ENCODE data around the gene VAMP8.

Gene VAMP8

DNA sequence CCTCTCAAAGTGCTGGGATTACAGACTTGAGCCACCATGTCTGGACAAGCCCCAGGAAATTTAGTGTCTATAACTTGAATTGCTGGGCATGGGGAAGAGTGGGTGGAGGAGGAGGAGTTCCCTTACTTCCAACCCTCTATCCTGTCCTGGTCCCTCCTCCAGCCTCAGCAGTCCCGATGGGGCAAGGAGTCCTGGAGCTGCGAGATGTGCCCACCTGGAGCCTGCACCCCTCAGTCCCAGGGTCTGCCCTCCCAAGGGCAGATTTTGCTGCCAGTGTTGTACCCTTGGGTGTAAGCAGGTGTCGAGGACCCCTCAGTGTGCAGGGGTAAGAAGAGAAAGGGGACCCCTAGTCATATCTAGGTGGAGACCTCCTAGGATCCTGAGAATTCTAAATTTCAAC lies 2.8 kb downstream of the VAMP8 start:
- no peak for DNase-seq (ENCODE audit: low read depth)
- H3K4me3 ChIP-seq (ENCODE audit: low read depth, low read length): no peak overlapping the region
- TF ChIP-seq, protein P1, sequence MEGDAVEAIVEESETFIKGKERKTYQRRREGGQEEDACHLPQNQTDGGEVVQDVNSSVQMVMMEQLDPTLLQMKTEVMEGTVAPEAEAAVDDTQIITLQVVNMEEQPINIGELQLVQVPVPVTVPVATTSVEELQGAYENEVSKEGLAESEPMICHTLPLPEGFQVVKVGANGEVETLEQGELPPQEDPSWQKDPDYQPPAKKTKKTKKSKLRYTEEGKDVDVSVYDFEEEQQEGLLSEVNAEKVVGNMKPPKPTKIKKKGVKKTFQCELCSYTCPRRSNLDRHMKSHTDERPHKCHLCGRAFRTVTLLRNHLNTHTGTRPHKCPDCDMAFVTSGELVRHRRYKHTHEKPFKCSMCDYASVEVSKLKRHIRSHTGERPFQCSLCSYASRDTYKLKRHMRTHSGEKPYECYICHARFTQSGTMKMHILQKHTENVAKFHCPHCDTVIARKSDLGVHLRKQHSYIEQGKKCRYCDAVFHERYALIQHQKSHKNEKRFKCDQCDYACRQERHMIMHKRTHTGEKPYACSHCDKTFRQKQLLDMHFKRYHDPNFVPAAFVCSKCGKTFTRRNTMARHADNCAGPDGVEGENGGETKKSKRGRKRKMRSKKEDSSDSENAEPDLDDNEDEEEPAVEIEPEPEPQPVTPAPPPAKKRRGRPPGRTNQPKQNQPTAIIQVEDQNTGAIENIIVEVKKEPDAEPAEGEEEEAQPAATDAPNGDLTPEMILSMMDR (IDR thresholded peaks at IDR 0.05; ENCODE audit: low read depth, low read length, missing control alignments): no peak

GRCh38 chr2:85582492-85582891 lies 5.1 kb downstream of the VAMP8 start:
- DNase-seq (ENCODE audit: low read depth): no peak
- H3K4me3 ChIP-seq (ENCODE audit: low read depth, low read length): no peak overlapping the region
- TF ChIP-seq, protein P1 (IDR thresholded peaks at IDR 0.05; ENCODE audit: low read depth, low read length, missing control alignments): no peak

- TF ChIP-seq, protein P1 (IDR thresholded peaks at IDR 0.05; ENCODE audit: low read depth, low read length, missing control alignments): no peak
- peak overlapping the region; percentile 68 for H3K4me3 ChIP-seq (ENCODE audit: low read depth, low read length)
- DNase-seq (ENCODE audit: low read depth): no peak
Measured at GRCh38 chr2:85583667-85584353, 6.4 kb downstream of the VAMP8 start.

DNA sequence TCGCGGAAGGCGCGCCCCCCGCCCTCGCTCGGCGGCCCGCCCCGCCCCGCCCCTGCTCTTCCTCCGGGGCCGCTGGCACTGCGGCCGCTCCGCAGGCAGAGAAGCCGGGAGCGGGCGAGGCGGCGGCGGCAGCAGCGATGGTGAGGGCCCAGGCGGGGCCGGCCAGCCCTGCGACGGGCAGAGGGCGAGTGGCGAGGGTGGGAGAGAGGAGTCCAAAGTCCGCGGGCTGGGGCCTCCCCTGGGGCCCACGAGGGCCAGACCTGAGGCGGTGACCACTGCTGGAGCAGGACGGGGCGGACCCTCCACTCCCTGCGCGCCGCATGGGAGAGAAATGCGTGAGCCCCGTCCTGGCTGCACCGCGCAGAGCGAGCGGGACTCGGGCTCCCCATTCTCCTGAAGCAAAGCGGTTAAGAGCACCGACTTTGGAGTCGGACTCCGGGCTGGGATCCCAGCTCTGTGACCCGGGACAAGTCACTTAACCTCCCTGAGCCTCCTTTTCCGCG lies 7.0 kb downstream of the VAMP8 start, which contains the start of gene VAMP5:
Gene VAMP5 (plus strand): TSS at position 78 of the 503 bp plus-strand sequence. CDS start 60 bp downstream, at position 138.
- H3K4me3 ChIP-seq (ENCODE audit: low read depth, low read length): peak within 1 kb of the TSS; percentile 68
- TF ChIP-seq, protein P1 (IDR thresholded peaks at IDR 0.05; ENCODE audit: low read depth, low read length, missing control alignments): no peak
- DNase-seq (ENCODE audit: low read depth): no peak

DNA sequence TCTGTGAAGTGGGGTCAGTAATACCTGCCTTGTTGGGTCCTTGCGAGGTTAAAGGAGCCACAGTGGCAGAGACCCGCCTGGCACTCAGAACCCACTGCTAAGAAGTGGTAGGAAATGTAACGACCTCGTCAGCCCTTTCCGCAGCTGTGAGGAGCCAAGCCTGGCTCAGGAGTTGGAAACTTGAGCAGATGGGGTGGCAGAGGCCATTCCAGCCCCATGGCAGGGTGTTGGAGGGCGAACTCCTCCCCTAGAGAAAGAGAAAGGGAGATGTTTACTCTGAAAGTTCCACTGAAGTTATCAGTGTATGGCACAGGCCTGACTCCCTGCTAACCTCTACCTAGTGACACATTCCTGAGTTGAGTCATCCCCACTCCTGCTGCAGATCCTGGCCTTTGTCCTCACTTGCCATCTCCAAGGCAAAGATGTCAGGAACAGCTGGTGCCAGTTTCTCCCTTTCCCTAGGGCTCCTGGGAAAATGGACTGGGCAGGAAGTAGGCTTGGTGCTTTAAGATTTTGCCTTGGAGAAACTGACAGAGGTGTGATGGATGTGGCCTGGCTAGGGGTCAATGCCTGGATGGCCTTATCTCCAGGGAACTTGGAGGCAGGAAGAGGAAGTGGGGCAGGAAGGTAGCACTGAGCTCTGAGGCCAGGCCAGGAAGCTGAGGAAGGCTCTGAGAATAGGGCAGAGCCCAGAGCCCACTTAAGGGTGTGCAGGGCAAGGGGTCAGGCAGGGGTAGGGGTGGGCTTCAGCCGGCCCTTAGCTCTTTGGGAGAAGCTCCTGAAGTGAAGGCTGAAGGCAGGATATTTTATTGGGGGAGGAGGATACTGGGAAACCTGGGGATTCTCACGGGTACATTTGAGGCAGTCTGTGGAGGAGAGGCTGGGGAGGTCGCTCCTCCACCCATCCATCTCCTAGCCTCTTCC lies 7.7 kb downstream of the VAMP8 start:
- TF ChIP-seq, protein P1 (IDR thresholded peaks at IDR 0.05; ENCODE audit: low read depth, low read length, missing control alignments): no peak
- H3K4me3 ChIP-seq (ENCODE audit: low read depth, low read length): peak overlapping the region; percentile 68
- no peak for DNase-seq (ENCODE audit: low read depth)

DNA sequence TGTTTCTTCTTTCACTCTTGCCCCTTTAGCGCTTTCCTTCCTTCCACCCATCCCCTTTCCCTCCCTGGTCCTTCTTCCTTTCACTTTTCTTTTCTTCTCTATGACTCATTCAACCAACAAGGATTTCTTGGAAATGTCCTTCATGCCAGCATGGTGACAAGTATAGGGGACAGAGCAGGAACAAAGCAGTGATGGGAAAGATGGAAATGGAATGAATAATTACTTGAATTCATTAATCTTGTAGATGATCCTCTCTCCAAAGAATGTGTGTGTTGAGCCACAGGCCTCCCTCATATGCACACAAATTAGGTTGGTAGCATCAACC lies 8.4 kb downstream of the VAMP8 start:
- DNase-seq (ENCODE audit: low read depth): no peak
- TF ChIP-seq, protein P1 (IDR thresholded peaks at IDR 0.05; ENCODE audit: low read depth, low read length, missing control alignments): no peak
- H3K4me3 ChIP-seq (ENCODE audit: low read depth, low read length): no peak overlapping the region

All from GM12864 (cell line).